HG03575 (cell line): ENCODE measurements around the gene SPX.

ENCODE experiments used
- ATAC-seq: cut with Tn5 transposase; IDR thresholded peaks from one replicate; pipeline ENCODE4 v1.9.1; 2021; ENCODE audit not compliant: unreplicated experiment, insufficient number of reproducible peaks, low FRiP score; ENCODE audit errors: extremely low read depth

SPX gene

DNA sequence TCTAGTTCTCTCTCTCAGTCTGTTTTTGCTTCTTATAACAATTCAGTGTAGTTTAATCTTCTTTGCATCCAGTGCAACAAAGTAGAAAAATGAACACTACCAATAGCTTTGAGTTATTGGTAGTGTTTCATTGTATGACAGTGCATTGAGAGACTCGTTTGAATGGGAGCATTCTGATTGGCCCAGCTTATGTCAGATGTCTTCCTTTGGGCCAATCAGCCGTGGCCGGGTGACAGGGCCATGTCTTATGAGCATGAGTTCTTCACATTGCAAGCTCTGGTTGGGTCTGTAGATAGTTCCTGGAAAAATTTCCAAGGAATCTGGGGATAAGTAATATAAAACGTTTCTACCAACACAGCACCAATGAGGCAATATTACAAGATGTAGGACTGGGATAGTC is 42.0 kb downstream of the SPX start:
- no peak for ATAC-seq

DNA sequence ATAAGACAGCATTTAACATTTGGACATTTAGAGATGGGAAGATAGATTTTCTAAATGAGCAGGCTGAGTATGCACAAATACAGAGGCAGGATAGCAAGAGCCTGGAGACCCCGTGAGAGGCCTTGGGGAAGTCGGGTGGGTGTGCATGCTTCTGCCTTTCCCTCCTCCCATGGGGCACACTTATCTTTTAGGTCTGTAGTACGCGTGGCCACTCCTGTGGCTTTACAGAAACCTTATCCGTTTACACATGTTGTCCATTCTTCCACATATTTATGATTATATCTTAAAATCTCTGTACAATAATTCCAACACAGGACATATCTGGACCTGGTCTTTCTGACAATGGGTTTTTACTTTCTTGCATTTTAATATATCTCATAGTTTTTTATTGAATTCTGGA is 45.0 kb downstream of the SPX start:
- no peak for ATAC-seq

DNA sequence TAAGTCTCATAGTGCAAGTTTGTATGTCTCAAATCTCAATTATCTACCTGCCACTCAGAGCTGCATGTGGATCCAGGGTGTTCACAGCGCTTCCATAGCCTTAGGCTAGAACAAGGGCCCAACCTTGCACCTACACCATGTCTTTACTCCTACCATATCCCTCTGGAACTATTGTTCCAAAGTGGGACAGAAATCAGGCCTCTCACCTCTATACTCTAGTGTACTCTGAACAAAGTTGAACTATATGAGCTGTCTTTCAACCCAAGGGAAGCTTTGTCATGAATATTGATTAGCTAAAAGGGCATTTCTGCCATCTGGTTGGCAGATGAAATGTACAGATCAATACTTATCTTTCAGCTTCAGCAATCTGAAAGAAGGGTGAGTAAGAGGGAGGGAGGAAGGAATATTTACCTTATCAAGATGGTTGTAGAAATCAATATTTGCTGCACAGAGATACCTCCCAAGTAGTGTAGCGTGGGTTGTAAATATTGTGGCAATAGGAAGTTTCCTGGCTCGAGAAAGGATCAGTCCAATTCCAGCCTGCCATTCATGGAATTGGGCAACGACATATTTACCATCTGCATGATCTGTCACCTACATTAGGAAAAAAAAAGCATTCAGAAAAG is 47.8 kb downstream of the SPX start:
- ATAC-seq, result no peak

DNA sequence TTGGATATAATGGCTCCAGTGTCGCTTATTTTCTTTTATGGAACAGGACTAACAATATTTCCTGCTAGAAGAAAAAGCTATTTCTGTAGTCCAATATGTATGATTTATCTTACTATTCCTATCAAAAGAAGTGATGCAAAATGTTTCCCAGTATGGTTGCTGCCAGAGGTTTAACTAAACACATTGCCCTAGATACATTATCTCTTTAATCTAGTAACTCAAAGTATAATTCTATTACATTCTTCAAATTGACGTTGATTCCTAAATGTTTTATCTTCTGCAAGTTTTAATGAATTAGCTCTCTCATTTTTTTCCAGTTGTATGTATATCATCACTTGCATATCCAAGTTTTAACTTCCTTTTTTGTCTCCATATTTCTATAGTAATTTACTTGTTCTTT is 50.3 kb downstream of the SPX start:
- ATAC-seq, result no peak

DNA sequence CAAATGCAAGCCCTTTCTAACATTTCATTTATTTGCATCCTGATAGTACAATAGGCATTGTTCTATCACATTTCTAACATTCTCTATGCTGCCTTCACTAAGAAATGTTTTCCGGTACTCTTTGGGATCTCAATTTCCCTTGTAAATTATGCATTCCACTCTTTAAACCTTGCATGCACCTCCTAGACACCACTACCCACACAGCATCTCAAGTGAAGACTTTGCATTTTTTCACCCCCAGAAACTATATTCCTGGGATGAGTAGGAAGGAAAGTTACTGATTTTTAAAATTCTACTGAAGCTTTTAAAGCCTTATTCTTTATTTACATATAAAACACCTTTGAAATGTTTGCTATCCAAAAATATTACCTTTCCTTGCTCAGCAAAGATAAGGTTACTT is 51.4 kb downstream of the SPX start:
- ATAC-seq, result no peak

DNA sequence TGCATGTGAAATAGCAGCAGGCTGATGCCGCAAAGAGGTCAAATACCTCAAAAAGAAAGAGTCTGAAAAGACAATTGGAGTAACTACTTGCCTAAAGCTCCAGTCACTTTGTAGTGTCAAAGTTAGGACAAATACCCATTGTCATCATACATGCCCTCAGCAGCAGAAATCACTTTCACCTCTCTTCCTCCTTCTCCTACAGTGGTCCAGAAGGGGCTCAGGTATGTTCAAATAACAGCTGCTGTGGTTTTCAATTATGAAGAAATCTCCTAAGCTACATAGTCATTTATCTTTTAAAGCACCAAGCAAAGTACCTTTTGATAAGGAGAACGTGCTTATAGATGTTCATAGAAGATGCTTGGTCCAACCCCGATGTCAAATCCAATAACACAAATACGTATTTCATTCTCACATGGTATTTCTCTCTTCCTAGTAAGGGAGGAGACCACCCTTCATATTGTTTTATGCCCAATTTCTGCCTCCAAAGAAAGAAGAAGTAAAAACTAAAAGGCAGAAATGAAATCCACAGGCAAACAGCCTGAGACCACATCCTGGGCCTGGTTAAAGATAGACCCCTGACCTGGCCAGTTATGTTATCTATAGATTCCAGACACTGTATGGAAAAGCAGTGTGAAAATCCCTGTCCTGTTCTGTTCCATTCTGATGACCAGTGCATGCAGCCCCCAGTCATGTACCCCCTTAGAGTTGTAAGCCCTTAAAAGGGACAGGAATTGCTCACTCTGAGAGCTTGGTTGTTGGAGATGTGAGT is 54.8 kb downstream of the SPX start:
- no peak for ATAC-seq
